GM12878 (cell line): ENCODE measurements around the gene ATP6V1F. TPM values are rescaled to one million over a fixed set of nuclear protein-coding genes. Genes with fewer than 3 reads are reported as not detected.

Experiments used
- ATAC-seq: fragments of 200-7000 bp; cut with Tn5 transposase; 3 replicates; pipeline ENCODE4 v1.9.1; 2020; ENCODE audit warnings: mild to moderate bottlenecking, moderate library complexity
- BruUV-seq: library from RNA; stranded (reverse); fragments of 400-500 nt; replicated peaks from 2 replicates; lab custom pipeline; 2021; lab: Mats Ljungman, UMichigan
- CTCF ChIA-PET: fragments of 300-600 bp; sonication (Branson Sonifier 250); formaldehyde crosslinking; extraction: SDS; loops from one replicate; lab custom pipeline; 2021; ENCODE audit warnings: inconsistent platforms; lab: Yijun Ruan, JAX
- POLR2A ChIA-PET: fragments of 350-600 bp; formaldehyde crosslinking; extraction: SDS; loops from one replicate; lab custom pipeline; 2021; ENCODE audit warnings: inconsistent platforms; lab: Charles Lee
- RAD21 ChIA-PET: fragments of 300-600 bp; sonication (Branson Sonifier 250); formaldehyde crosslinking; loops from one replicate; lab custom pipeline; 2023; ENCODE audit warnings: antibody characterized with exemption; ENCODE audit not compliant: unreplicated experiment; lab: Charles Lee
- SMC1A ChIA-PET: fragments of 300-600 bp; sonication (Branson Sonifier 250); formaldehyde crosslinking; loops from one replicate; lab custom pipeline; 2023; ENCODE audit not compliant: unreplicated experiment, uncharacterized antibody; lab: Charles Lee
- DNase-seq: peaks from one replicate; pipeline ENCODE4 v3.0.0-alpha.2; 2011; ENCODE audit warnings: low read depth, low spot score
- FAIRE-seq: peaks from 3 replicates; lab custom pipeline; 2011; peaks lifted over from hg19 to GRCh38; lab: Jason Lieb, UNC
- H2AFZ ChIP-seq: 2 replicates; pipeline ENCODE4 v1.6.0; 2011; ENCODE audit warnings: low read depth, low read length, control low read depth; ENCODE audit not compliant: control insufficient read depth
- H3K27ac ChIP-seq: 2 replicates; pipeline ENCODE4 v1.5.1; 2011; ENCODE audit warnings: control low read depth; ENCODE audit not compliant: control insufficient read depth, insufficient read depth
- H3K27me3 ChIP-seq, 2 experiments: replicated peaks in 1 of 2; 2 replicates each; pipeline versions ENCODE4 v1.6.0 to v1.6.1; 2011; ENCODE audit warnings: low read length in 1 of 2; ENCODE audit not compliant: control insufficient read depth in 2 of 2, insufficient read depth in 2 of 2
- H3K36me3 ChIP-seq, 2 experiments: 2 replicates each; pipeline ENCODE4 v1.5.1; 2011; ENCODE audit warnings: low read length in 1 of 2; ENCODE audit not compliant: control insufficient read depth in 2 of 2, insufficient read depth in 2 of 2
- H3K4me1 ChIP-seq: 2 replicates; pipeline ENCODE4 v1.6.1; 2011; ENCODE audit warnings: mild to moderate bottlenecking, low read length, moderate library complexity, mixed read lengths; ENCODE audit not compliant: control insufficient read depth, insufficient read depth
- H3K4me2 ChIP-seq: 2 replicates; pipeline ENCODE4 v1.6.0; 2011; ENCODE audit warnings: control low read depth; ENCODE audit not compliant: control insufficient read depth, insufficient read depth
- H3K4me3 ChIP-seq: fragments of 200-600 bp; sonication (generic); 2 replicates; pipeline ENCODE4 v1.5.1; 2016
- H3K79me2 ChIP-seq: 2 replicates; pipeline ENCODE4 v1.6.0; 2011; ENCODE audit warnings: low read length; ENCODE audit not compliant: control insufficient read depth, insufficient read depth
- H3K9ac ChIP-seq: 2 replicates; pipeline ENCODE4 v1.8.0; 2011; ENCODE audit warnings: low read length, control low read depth, mixed read lengths; ENCODE audit not compliant: control insufficient read depth, insufficient read depth
- H3K9me3 ChIP-seq: replicated peaks from 3 replicates; pipeline ENCODE4 v1.5.1; 2011; ENCODE audit warnings: mild to moderate bottlenecking, low read length; ENCODE audit not compliant: control insufficient read depth, insufficient read depth
- H4K20me1 ChIP-seq: 2 replicates; pipeline ENCODE4 v1.6.0; 2011; ENCODE audit not compliant: control insufficient read depth, insufficient read depth
- HSF1 ChIP-seq: fragments of 150-350 bp; IDR thresholded peaks from 2 replicates; pipeline ENCODE4 v1.6.1; 2014; ENCODE audit warnings: mild to moderate bottlenecking, low read depth, low read length
- IRF4 ChIP-seq: IDR thresholded peaks from 2 replicates; pipeline ENCODE4 v1.6.1; 2011; ENCODE audit warnings: low read depth, low read length
- MAX ChIP-seq: IDR thresholded peaks from 2 replicates; pipeline ENCODE4 v1.6.1; 2012; ENCODE audit warnings: low read depth, low read length, improper control_type of control experiment
- POLR2AphosphoS5 ChIP-seq: IDR thresholded peaks from 2 replicates; pipeline ENCODE4 v1.6.1; 2011; ENCODE audit warnings: mild to moderate bottlenecking, low read length, inconsistent platforms
- SREBF2 ChIP-seq: IDR thresholded peaks from 2 replicates; pipeline ENCODE4 v1.6.1; 2012; ENCODE audit warnings: mild to moderate bottlenecking, low read length
- STAT1 ChIP-seq: fragments of 450-650 bp; conservative IDR thresholded peaks from 2 replicates; pipeline ENCODE4 v1.6.1; 2014; ENCODE audit warnings: antibody characterized with exemption, mild to moderate bottlenecking
- SUZ12 ChIP-seq: fragments of 200-600 bp; sonication (generic); IDR thresholded peaks from one replicate; pipeline ENCODE4 v1.6.1; 2018; ENCODE audit warnings: antibody characterized with exemption, mild to moderate bottlenecking; ENCODE audit not compliant: unreplicated experiment
- TCF12 ChIP-seq: IDR thresholded peaks from 2 replicates; pipeline ENCODE4 v1.6.1; 2011; ENCODE audit warnings: low read depth, mild to moderate bottlenecking, low read length
- ZBTB40 ChIP-seq: fragments of 450-650 bp; IDR thresholded peaks from 2 replicates; pipeline ENCODE4 v1.6.1; 2016; ENCODE audit warnings: mild to moderate bottlenecking, moderate library complexity, borderline replicate concordance
- ZNF274 ChIP-seq: IDR thresholded peaks from one replicate; pipeline ENCODE4 v1.8.0; 2011; ENCODE audit not compliant: insufficient read length, insufficient read depth
- ZNF687 ChIP-seq: fragments of 450-650 bp; IDR thresholded peaks from 2 replicates; pipeline ENCODE4 v1.6.1; 2017; ENCODE audit warnings: mild to moderate bottlenecking, moderate library complexity
- WGBS: methylation state at CpG from one replicate; pipeline ENCODE4 v1.1.6; 2016; ENCODE audit warnings: low lambda C conversion rate; ENCODE audit not compliant: insufficient replicate concordance, insufficient coverage; ENCODE audit errors: missing lambda C conversion rate; 5-methylcytosine and 5-hydroxymethylcytosine counted together
- in situ Hi-C: fragments of 300-500 bp; cut with MboI; formaldehyde crosslinking; loops from 9 replicates; pipeline ENCODE4 v1.14.3; 2018; ENCODE audit warnings: mixed read lengths
- intact Hi-C: fragments of 100-400 bp; cut with micrococcal nuclease; formaldehyde crosslinking; loops from one replicate; pipeline ENCODE4 v1.14.2; 2022; ENCODE audit not compliant: unreplicated experiment
- polyA plus RNA-seq, 11 experiments: library from polyadenylated mRNA; depleted of rRNA in 4 of 11; unstranded in 6 of 11; stranded (reverse) in 5 of 11; fragments of >200 nt; fragmentation: Nextera tagmentation in 4 of 11; fragmentation: Illumina TruSeq in 1 of 11; extraction: Ambion mirVana in 4 of 11; extraction: Trizol in 1 of 11; gene quantifications; 1 replicate in 1 of 11; 2 replicates in 10 of 11; pipeline versions ENCODE4 v1.2.1 to v1.2.3, GENCODE V29; 2011 to 2016; ENCODE audit warnings: inconsistent platforms in 2 of 11, missing spikeins in 2 of 11, low read depth in 1 of 11
- total RNA-seq, 4 experiments: library from RNA; depleted of rRNA in 3 of 4; stranded (reverse); fragments of >200 nt in 3 of 4; fragmentation: Illumina TruSeq in 1 of 4; extraction: Trizol in 1 of 4; gene quantifications; 2 replicates each; pipeline versions ENCODE4 v1.2.1 to v1.2.3, GENCODE V29; 2013 to 2021

The ATP6V1F gene
- total and polyA plus RNA-seq, 10 of the 15 experiments (the other 5 are each of a cell fraction or from before 2014, with no cell fraction given), result 111 to 343 (median 203) TPM

- ChIA-PET RAD21 (interaction anchor here (1.0 to 2.3 kb wide), 2 partner anchors 202 to 207 kb away, joined by 4 to 11 read pairs; no protein-coding TSS in a partner anchor), CTCF (interaction anchor here (0.7 to 2.5 kb wide), 13 partner anchors 12 to 455 kb away, joined by 3 to 72 read pairs (median 10); partner anchors contain the start of gene ATP6V1F), SMC1A (interaction anchor here (1.7 kb wide), 1 partner anchor 16 kb away, joined by 3 read pairs; no protein-coding TSS in a partner anchor), POLR2A (no interaction called here)
- intact Hi-C loops, result loop anchor here (2.0 to 10.0 kb wide), 5 partner anchors 19 to 455 kb away; partner anchors contain the start of genes ATP6V1F, CCDC136 and HILPDA
- H3K9ac ChIP-seq, result no peak overlapping the region
- WGBS, result 86% methylated on average over 8 of the region's 8 CpGs
- FAIRE-seq (no peak), ATAC-seq (no peak), DNase-seq (no peak)
- peaks cover 12% of the 10 kb centered on the region for H3K4me1 ChIP-seq
- BruUV-seq, result TSS peak; percentile 65
- TF ChIP-seq ZNF274 (no peak), SUZ12 (no peak), MAX (no peak), ZBTB40 (no peak), SREBF2 (no peak), STAT1 (no peak), ZNF687 (no peak), HSF1 (no peak), TCF12 (no peak), IRF4 (no peak), POLR2AphosphoS5 (no peak)
- no peaks in the 10 kb centered on the region for H4K20me1 ChIP-seq
- H3K4me3 ChIP-seq, result no peak overlapping the region
- no peaks in the 10 kb centered on the region for H3K27me3 ChIP-seq
- no peak overlapping the region for H2AFZ ChIP-seq
- H3K4me2 ChIP-seq, result no peak overlapping the region
- in situ Hi-C loops, result loop anchor here (5.0 kb wide), 1 partner anchor 270 kb away; no protein-coding TSS in a partner anchor
- no peak overlapping the region for H3K27ac ChIP-seq
- H3K9me3 ChIP-seq, result no peaks in the 10 kb centered on the region
- H3K36me3 ChIP-seq, result no peaks in the 10 kb centered on the region
- no peaks in the 10 kb centered on the region for H3K79me2 ChIP-seq
Measured at GRCh38 chr7:128882134-128882533, 19.5 kb downstream of the ATP6V1F start.
